ENCODE data around the gene ZIC4.

ZIC4 gene

DNA sequence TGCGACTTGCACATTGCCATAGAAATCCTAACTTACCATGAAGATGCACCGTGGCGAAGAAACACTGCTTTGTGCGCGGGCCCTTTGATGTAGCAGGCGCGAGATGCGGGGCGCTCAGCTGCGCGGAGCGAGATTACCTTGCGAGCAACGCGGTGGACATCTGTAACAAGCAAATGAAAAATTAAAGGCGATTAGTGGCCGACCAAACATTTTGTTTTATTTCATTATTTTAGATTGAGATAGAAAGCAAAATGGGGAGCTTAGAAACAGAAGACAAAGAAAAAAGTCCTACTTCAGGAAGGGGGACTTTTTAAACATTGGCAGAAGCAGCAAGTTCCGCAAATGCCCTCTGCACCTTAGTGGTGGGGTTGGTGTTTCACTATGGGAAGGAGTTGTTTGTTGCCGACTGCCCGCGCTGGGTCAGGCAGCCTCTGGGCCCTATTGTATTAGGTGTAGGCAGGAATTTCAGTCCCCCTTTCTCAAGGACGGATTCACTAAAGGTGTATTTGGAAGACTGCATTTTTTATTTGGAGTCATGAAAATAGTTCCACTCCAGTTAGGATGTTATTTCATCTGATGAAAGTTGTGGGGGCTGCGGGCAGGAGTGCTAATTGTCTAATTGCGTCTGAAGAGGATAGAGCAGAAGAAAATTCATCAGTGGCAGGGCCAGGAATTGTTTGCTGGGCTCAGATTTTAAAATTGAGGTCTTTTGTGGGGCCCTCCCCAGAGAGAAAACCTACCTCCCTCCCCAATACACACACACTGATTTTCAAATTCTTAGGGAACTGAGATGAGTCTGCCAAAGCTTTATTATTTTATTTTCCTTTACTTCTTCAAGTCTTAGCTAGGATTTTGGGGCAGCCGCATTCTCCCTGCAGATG is 17.4 kb downstream of the ZIC4 start:
- DNase-seq: no peak

DNA sequence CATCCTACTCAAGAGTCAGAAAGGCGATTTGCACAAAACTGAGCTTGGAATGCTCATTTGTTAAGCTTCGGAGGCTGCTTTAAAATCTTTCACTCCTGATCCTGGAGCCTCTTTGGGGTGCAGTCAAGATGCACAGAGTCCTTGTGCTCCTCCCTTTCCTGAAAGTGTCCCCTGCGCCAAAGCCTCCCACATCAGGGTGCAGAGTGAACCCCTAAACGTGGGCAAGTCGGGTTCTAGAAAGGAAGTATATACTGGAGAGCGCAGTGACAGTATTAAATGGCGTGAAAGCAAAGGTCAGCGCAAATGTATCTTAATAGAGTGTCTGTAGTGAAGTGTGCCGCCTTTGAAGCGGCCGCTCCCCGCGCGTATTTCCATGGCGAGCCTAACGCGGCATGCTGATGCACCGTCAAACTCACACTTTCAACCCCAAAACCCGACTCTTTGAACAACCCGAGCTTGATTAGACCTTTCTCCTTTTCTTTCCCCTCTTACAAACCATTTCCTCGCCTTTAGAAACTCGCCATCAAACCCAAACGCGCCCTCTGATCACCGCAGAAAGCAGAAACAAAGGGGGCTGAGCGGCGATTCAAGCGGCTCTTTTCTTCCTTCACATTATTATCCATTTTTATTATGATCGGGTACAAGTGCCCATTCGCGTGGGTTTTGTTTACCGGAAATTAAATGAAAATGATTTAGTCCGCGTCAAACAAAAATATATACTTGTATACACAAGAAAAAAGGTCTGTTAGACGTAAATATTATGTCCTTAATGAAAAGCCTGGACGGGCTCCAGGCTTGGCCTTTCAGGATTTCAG is 18.3 kb downstream of the ZIC4 start:
- no peak for DNase-seq

DNA sequence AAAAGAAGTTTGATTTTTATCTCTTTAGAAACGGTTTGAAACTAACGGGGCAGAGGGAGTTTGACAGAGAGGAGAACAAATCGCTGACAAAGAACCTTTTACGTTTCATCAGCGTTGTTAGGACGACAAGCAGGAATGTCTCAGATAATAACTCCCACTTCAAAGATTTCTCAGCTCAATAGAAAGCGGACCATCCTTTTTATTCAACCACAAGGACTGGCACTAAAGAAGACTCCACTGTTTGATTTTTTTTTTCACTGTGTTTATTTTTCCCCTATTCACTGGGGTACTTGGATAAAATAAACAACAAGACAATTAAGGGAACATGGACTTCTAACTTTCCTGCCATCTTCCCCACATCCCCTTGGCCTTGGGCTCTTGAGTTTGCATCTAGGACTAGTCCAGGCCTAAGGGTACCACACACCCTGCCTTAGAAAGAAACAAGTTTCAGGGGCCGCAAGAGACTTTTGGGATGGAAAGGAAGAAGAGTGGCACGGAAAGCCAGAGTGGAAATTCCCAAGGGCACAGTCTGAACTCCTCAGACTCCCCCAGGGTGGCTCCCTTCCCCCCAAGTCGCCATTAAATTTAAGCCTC is 19.0 kb downstream of the ZIC4 start:
- no peak for DNase-seq

DNA sequence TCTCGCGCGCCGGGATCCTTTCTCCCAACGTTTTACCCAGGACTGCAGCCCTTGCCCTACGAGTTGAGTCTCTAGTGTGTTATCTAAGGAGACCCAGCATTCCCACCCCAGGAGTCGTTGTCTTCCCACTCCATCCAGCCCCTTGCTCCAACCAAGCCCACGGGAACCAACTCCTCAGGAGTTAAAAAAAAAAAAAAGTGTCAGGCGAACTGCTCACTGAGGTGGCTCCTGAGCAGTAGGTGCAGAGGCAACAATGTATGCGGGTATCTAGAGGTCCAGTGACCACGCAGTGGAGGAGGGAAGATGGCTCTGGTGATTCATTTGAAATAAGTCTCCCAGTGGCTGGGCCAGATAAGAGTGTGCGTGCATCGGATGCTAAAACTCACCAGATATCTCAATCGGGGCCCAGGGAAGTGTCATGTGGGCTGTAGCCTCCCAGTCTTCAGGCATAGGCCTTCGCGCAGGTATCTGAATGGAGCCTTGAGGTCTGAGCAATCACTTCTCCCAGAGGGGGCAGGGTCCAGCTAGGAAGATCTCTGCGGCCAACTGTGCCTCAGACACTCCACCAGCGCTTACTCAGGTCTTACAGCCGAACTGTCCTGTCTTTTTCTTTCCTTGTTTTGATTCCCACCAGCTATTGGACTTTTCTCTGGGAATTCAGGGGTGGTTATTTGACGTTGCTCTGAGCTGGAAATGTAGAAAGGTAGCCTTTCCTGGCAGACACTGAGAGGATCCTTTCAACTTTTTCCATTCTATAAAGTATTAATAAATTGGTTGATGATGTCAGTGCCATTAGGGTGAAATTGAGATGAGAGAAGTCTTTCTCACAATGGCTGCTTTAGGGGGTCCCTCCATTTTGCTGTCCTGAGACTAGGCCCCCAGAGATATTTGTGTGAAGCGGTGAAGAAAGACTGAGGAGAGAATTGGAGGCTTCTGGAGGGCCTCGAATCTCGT is 21.0 kb downstream of the ZIC4 start:
- no peak for DNase-seq

DNA sequence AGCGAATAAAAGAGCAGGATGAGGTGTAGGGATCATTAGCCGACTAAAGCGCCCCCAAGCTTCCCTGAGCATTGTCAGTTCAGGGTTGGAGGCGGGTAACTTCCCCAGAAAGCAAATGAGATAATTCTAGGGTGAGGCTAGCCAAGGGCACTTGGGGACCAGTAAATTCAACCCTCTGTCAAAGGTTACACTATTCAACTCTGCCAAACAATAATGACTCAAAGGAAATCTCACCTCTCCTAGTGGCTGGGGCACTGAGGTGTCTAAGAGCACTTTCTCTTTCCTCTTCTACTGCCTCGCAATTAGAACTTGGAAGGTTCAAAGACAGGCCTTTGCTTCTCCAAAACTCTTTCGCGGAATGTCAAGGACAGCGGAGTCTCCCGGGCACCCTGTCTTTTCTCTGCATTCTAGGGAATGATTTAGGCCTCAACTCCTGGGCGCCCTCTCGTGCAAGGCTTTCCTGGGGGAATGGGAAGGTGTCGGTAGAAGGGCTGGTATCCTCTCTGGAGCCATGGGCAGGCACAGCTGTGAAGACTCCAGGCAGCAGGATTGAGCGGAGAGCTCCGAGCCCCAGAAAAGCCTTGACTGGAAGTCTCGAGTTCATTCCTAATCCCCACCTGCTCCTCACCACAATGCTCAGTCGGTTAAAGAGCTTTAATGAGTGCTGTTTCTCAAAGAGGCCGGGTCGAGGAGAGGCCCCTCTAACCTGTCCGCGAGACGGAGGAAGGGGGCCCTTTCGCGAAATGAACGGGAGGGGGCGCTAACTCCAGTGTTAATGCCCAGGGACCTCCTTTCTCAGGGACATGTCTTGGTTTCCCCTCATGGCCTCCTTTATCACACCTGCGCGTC is 21.9 kb downstream of the ZIC4 start:
- DNase-seq: no peak

DNA sequence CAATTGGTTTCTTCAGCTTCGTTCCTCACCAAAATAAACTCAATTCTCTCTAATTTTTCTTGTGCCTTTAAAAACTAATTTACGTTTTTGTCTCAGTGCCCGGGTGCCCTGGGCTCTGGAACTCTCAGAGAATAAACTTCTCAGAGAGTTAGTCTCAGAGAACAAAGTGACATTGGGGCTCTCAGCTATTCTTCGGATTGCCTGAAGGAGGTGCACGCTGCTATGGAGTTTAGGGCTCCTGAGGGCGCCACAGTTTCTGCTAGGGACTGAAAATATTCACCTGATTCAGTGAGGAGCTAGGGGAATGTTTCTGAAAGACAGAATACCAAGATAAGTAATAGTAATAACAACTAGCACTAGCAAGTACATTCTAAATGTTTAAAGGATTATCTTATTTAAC is 22.7 kb downstream of the ZIC4 start:
- no peak for DNase-seq

DNA sequence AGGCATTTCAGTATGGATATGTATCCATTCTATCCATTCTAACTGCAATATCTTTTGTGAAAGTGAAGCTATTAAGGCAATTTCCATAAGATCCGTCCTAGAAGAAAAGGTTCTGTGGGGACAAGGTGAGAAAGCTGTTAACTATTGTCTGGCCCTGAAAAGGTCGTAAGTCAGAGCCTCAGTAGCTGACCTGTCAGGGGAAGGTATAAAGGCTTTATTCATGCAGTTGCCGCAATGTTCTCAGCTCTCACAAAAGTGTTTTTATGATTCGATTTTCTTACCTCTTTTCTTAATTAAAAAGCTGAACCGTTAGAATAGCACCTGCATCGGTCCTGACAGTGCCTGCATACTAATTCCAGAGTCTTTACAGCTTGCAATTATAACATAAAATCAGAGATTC is 24.7 kb downstream of the ZIC4 start:
- DNase-seq: no peak

DNA sequence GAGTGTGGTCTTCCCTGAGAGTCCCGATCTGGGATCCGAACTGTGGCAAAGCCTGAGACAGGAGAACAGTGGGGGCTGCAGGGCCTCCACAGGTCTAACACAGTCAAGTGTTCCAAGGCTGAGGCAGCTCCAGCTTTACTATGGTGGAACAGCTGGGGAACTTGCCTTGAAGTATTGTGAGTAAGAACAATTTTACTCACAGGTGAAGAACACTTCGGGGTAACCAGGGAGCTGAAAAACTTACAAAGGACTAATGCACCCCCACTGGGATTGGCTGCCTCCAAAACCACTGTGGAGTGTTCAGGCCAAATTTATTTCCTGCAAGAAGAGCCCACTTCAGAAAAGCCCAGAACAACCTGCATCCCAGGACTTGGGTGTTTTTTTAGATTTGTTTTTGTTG is 25.4 kb downstream of the ZIC4 start:
- DNase-seq: no peak

DNA sequence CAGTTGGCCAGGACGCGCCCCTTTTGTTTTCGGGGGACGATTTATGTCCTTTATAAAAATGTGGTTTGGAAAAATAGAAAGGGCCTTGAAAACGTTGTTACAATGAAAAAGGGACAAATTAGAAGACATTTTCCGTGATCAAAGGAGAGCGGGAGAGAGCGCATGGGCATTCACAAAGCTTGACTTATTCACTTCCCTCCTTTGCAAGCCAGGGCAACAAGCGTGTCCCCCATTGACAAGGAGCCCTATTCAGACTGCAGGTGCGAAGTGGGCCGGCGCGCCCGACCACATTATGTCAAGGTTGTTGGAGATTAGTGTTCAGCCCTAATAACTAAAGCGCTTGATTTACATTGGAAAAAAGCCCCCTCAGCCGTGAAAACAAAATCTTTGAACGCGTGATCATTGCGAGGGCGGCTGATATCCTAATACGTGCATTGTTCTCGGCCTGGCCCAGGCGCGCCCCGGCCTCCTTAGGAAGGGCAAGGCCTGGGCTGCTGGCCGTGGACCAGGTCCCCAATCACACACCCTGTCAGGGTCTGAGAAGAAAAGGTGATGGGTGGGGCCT is 25.9 kb downstream of the ZIC4 start:
- DNase-seq: no peak

DNA sequence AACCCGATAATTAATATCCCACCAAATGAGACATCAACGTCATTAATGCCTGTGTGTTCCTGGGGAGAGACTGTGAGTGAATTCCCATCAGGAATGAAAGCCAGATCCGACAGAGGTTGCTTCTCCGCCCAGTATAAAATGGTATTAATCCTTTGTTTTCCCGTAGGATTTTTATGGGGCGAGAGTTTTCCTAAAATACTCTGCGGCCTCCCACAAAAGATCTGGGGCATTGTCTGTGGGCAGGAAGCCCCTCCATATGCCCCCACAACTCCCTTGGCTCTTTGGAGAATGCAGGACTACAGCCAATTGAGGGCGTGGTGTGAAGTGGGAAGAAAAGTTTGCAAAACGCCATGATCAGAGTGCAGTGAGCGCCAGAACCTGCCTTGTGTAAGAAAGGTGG is 26.7 kb downstream of the ZIC4 start:
- no peak for DNase-seq

DNA sequence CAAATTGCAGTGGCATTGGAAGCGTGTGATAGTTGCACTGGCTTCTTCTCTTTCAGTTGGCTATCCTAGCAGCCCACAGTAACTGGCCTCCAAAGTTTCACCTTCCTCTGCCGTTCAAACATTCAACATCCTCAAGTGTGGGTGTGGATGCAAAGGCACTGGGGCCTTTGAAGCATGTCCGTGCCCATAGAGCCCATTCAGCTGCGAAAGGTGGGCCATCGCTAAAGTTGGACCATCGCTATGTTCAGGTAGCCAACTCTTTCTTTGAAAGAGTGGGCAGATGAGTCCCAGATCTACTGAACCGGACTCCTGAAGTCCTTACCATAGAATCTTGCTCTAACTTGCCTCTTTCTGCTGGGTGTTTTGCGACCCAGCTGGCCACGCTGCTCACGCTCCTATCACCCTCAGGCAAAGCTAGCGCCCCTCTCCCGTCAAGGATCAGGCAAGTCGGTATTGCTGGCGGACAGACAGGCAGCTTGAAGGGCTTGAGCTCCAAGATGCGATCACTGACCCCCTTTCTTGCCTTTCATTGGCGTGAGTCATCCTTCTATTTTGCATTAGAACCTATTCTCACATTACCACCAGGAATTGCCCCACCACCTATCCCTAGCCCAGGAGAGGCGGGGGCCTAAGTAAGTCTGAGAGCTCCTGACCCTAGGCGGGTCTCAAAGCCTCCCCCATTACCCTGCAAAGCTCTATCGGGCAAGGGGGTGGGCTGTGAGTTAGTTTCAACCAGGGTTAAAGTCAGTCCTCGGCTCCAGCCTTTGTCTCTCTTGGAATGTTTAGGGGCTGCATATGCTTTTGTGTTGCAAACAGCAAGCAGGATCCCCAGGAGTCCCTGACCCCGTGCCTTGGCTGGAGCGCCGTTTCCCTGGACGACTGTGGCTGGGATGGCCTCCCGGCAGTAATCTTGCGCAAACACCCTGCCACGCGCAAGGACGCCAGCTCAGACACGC is 28.7 kb downstream of the ZIC4 start:
- DNase-seq: no peak

DNA sequence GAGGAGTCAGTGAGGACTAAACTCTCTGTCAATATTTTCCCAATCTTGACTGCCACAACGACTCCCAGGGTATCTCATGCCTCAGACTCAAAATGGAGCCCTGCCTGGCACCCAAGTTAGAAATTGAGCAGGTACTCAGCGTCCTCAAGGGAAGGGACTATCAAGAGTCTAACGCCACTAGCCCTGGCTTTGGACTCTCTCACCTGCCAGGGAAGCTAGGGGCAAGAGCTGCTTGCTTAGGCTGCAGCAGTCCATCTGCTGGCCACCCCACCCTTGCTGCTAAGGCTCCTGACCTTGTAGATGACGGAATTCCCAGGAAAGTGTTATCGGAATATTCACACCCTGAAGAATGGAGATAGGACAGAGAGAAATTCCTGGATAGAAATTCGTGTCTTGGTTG is 33.0 kb downstream of the ZIC4 start:
- DNase-seq: no peak

DNA sequence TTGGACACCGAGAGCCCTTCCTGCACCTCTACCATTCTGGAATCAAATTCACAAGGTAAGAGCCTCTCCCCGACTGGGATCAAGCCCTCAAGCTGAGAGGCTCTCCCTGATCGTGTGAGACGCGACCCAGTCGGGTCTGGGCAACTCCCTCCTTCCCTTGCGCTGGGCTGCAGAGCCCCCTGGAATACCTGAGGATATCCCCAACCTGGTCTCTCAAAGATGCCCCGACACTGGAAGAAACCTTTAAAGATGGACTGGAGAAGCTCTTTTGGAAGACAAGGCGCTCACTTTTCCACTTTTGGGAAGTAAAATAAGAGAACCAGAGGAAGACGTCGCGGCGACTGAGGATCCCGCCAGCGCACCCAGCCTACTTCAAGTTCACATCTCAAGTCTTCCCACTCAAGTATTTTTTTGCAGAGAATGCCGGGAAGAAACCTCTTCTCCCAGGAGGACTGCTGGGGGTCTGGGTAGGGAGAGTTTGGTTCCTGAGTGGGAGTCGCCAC is 33.8 kb downstream of the ZIC4 start:
- no peak for DNase-seq

DNA sequence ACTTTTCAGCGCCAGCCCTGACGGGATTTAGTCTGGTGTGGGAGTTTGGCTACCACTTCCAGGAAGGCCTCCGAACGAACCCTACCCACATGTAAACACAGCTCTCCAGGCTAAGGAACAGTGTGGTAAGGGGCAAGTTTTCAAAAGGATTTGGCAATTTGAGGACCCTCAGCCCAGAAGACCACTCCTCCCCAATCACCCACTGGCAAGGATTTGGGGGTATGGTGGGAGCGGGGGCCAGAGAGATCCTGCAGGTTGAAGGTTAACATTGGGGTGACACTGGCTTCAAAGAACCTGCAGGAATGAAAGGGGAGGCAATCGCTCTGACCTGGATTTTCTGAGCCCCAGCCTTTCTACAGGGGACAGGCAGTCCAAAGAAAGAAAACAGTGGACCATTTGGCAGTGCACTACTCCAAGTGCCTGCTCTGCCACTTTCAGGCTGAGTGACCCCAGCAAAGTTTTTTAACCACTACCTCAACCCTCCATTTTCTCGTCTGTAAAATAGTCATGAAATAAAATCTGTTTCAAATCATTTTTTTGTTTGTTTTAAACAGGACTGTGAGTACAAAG is 34.5 kb downstream of the ZIC4 start:
- DNase-seq: no peak

DNA sequence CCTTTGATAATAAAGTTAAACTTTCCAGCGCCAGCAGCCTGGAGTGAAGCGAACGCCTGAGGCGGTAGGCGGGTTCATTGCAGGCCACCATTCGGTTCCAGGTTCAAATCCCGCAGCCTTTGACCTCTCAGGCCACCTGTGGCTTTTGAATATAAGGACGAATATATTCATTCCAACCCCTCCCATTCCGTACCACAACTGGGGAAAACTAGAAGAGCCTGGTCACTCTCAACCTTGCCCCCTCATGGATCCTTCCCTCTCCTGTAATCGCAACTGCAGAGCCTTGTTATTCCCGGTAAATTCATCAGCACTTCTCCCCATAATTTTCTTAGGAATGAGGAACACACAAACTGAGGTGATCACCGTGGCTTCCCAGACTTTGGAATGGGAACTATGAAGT is 35.2 kb downstream of the ZIC4 start:
- DNase-seq: no peak

DNA sequence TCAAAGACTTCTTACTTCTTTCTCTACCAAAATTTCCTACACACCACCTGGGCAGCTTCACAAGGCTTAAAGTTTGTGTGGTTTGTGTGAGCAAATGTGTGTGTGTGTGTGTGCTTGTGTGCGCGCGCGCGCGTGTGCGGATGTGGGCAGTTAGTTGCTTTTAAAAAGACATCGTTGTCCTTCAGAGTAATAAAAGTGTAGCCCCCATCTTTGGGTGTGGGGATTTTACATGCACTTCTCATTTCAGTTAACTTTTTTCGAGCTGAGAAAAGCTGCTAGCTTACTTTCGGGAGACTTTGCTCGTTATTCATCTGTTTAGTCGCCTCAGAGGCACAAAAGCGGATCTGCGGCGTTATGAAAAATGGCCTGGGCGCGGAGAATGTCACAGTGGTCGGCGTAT is 36.0 kb downstream of the ZIC4 start:
- DNase-seq: no peak

DNA sequence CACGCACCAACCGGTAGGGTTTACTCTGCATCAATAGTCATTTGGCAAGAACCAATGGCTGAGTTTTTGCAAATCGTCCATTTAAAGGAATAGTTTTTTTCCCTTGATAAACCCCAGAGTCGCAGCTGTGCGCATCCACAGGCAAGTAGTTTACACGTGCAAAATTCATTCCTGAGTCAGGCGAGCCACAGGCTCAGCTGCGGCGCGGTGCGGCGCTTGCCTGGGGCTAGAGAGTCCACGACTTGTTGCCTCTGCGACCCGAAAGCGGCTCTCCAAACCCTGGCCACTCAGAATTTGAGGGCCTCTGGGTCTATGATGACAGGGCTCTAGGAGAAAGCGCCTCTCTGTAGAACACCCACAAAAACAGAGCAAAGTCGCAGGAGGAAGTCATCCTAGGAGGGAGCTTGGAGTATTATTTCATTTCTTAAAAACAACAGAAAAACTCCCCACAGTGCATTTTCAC is 36.7 kb downstream of the ZIC4 start:
- no peak for DNase-seq

DNA sequence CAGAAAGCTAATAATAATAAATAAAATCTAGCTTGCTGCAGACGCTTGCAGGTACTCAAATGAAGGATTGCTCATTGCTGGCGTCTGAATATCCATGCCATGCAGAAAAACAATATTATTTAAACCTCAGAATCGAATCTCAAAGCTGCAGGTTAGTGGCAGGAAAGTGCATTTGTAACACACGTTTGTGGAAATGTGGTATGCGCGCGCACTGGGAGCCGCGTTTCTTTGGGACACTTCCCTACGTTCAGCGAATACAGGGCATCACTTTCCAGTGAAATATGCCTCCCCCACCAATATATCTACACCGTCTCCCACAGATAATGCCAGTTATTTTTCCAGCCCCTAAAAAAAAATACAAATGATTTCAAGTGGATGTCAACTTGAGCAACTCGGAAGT is 37.1 kb downstream of the ZIC4 start:
- DNase-seq: no peak

DNA sequence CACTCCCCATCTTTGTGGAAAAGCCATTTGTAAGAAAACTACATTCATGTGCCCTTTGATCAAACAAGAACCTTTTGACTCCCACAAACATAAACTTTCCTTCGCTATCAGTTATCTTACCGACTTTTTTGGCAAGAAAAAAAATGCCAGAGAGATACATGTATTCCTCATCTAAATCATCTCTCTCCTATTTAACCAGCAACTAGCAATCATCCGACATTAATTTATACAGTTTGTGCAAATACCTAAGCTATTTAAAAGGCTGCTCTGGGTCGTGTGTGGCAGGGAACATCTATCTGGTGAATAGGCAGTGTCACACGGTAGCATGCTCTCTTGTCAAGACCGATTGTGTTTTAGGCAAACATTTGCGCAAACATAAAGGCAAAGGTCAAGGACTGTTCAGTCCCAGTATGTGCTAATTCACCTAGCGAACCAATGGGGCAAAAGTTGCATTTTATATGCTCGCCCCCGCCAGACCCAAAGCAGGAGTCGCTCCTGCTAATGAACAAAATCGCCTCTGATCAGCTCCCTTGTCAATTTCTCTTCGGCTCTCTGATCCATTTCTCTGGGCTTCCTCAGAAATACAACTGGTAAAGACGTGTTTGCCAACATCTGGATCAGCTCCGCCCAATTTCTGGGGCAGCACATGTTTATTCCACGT is 37.7 kb downstream of the ZIC4 start:
- DNase-seq: no peak

All from DMS 273 treated with DMSO at 0.1 percent for 48 hours (cell line).